GM23338 (cell line): ENCODE measurements around the gene MPRIP. TPM values are rescaled to one million over a fixed set of nuclear protein-coding genes. Genes with fewer than 3 reads are reported as not detected.

Source experiments
- ATAC-seq: fragments of 200-7000 bp; cut with Tn5 transposase; 3 replicates; pipeline ENCODE4 v1.9.1; 2020
- DNase-seq: peaks from one replicate; pipeline ENCODE4 v3.0.0-alpha.2; 2015; ENCODE audit warnings: low spot score
- H2AFZ ChIP-seq: fragments of 200-600 bp; sonication (generic); 2 replicates; pipeline ENCODE4 v1.8.0; 2016; ENCODE audit warnings: antibody characterized with exemption, mild to moderate bottlenecking, moderate library complexity
- H3F3A ChIP-seq: fragments of 200-600 bp; sonication (generic); replicated peaks from 2 replicates; pipeline ENCODE4 v1.8.0; 2017; ENCODE audit warnings: antibody characterized with exemption, mixed run types, low read depth
- H3K27ac ChIP-seq: fragments of 200-600 bp; sonication (generic); 2 replicates; pipeline ENCODE4 v1.6.1; 2016; ENCODE audit warnings: low read depth
- H3K27me3 ChIP-seq: fragments of 200-600 bp; sonication (generic); 2 replicates; pipeline ENCODE4 v1.8.0; 2016; ENCODE audit warnings: mild to moderate bottlenecking, mixed run types, moderate library complexity; ENCODE audit not compliant: insufficient read depth
- H3K36me3 ChIP-seq: fragments of 200-600 bp; sonication (generic); 2 replicates; pipeline ENCODE4 v1.8.0; 2016; ENCODE audit warnings: mild to moderate bottlenecking; ENCODE audit not compliant: insufficient read depth
- H3K4me1 ChIP-seq: fragments of 200-600 bp; sonication (generic); 2 replicates; pipeline ENCODE4 v1.8.0; 2016; ENCODE audit warnings: mild to moderate bottlenecking, moderate library complexity; ENCODE audit not compliant: insufficient read depth
- H3K4me2 ChIP-seq: fragments of 200-600 bp; sonication (generic); 2 replicates; pipeline ENCODE4 v1.7.1; 2017; ENCODE audit warnings: mixed run types
- H3K4me3 ChIP-seq: fragments of 200-600 bp; sonication (generic); 2 replicates; pipeline ENCODE4 v1.6.1; 2016; ENCODE audit warnings: mixed run types
- H3K79me2 ChIP-seq: fragments of 200-600 bp; sonication (generic); replicated peaks from 2 replicates; pipeline ENCODE4 v1.8.0; 2017; ENCODE audit warnings: mild to moderate bottlenecking; ENCODE audit not compliant: insufficient read depth
- H3K9me2 ChIP-seq: fragments of 200-600 bp; sonication (generic); 2 replicates; pipeline ENCODE4 v1.8.0; 2017; ENCODE audit not compliant: insufficient read depth
- H4K20me1 ChIP-seq: fragments of 200-600 bp; sonication (generic); replicated peaks from 2 replicates; pipeline ENCODE4 v1.8.0; 2017; ENCODE audit warnings: mild to moderate bottlenecking; ENCODE audit not compliant: insufficient read depth
- H3K27ac Mint-ChIP-seq: 2 replicates; pipeline ENCODE4 v1.8.0; 2020; ENCODE audit warnings: inconsistent platforms, mild to moderate bottlenecking, moderate library complexity, mixed read lengths
- H3K27me3 Mint-ChIP-seq: 3 replicates; pipeline ENCODE4 v1.8.0; 2022; ENCODE audit warnings: low read depth, mild to moderate bottlenecking, moderate library complexity, mixed read lengths, inconsistent platforms; ENCODE audit not compliant: insufficient read depth, poor library complexity
- H3K36me3 Mint-ChIP-seq: 3 replicates; pipeline ENCODE4 v1.8.0; 2021; ENCODE audit warnings: low read depth, mild to moderate bottlenecking, inconsistent platforms, moderate library complexity, mixed read lengths
- H3K4me1 Mint-ChIP-seq: 3 replicates; pipeline ENCODE4 v1.8.0; 2020; ENCODE audit warnings: mild to moderate bottlenecking, inconsistent platforms, mixed read lengths
- H3K4me3 Mint-ChIP-seq: 3 replicates; pipeline ENCODE4 v1.8.0; 2021; ENCODE audit warnings: moderate library complexity, mild to moderate bottlenecking, inconsistent platforms, mixed read lengths
- H3K9me3 Mint-ChIP-seq: 3 replicates; pipeline ENCODE4 v1.8.0; 2020; ENCODE audit warnings: moderate library complexity, mild to moderate bottlenecking, inconsistent platforms, mixed read lengths
- ETS1 ChIP-seq: IDR thresholded peaks from 2 replicates; pipeline ENCODE4 v1.6.1; 2016; ENCODE audit warnings: antibody characterized with exemption
- EZH2 ChIP-seq: fragments of 200-600 bp; sonication (generic); IDR thresholded peaks from one replicate; pipeline ENCODE4 v1.8.0; 2017; ENCODE audit warnings: antibody characterized with exemption, mild to moderate bottlenecking, low read depth; ENCODE audit not compliant: unreplicated experiment
- EZH2phosphoT487 ChIP-seq: fragments of 200-600 bp; sonication (generic); IDR thresholded peaks from one replicate; pipeline ENCODE4 v1.8.1; 2018; ENCODE audit warnings: antibody characterized with exemption; ENCODE audit not compliant: unreplicated experiment
- JUNB ChIP-seq: IDR thresholded peaks from one replicate; pipeline ENCODE4 v1.6.1; 2016; ENCODE audit warnings: antibody characterized with exemption; ENCODE audit not compliant: unreplicated experiment
- NANOG ChIP-seq: IDR thresholded peaks from 2 replicates; pipeline ENCODE4 v1.6.1; 2016; ENCODE audit warnings: antibody characterized with exemption, borderline replicate concordance
- REST ChIP-seq: IDR thresholded peaks from one replicate; pipeline ENCODE4 v1.6.1; 2018; ENCODE audit warnings: antibody characterized with exemption; ENCODE audit not compliant: unreplicated experiment
- STAT1 ChIP-seq: IDR thresholded peaks from one replicate; pipeline ENCODE4 v1.6.1; 2016; ENCODE audit warnings: antibody characterized with exemption; ENCODE audit not compliant: unreplicated experiment
- ZNF331 ChIP-seq: fragments of 250-450 bp; sonication (Bioruptor Pico); IDR thresholded peaks from 2 replicates; pipeline ENCODE4 v1.5.0; 2020; ENCODE audit warnings: low read depth, mild to moderate bottlenecking, moderate library complexity
- ZNF462 ChIP-seq: fragments of 250-450 bp; sonication (Bioruptor Pico); IDR thresholded peaks from 2 replicates; pipeline ENCODE4 v1.5.0; 2020; ENCODE audit warnings: mild to moderate bottlenecking, moderate library complexity
- polyA plus RNA-seq: library from polyadenylated mRNA; unstranded; fragments of >200 nt; fragmentation: Nextera tagmentation; extraction: Ambion mirVana; gene quantifications from 2 replicates; pipeline ENCODE4 v1.2.1, GENCODE V29; 2016
- total RNA-seq: library from RNA; depleted of rRNA; stranded (reverse); fragments of >200 nt; shearing (Covaris generic); gene quantifications from 2 replicates; pipeline ENCODE4 v1.2.3, GENCODE V29; 2014

MPRIP gene
- total and polyA plus RNA-seq, 2 experiments from 2014 or later: 39.3 to 113 TPM

- Histone ChIP-seq H3K4me3 (no peak overlapping the region), H2AFZ (no peak overlapping the region), H3F3A (no peaks in the 10 kb centered on the region), H3K4me2 (no peak overlapping the region), H4K20me1 (no peaks in the 10 kb centered on the region; the same call in 1 of the 2 replicates), H3K9me2 (no peaks in the 10 kb centered on the region), H3K79me2 (no peaks in the 10 kb centered on the region), H3K27me3 (no peaks in the 10 kb centered on the region), H3K36me3 (peaks cover 3% of the 10 kb centered on the region; the same call in 1 of the 2 replicates), H3K27ac (no peak overlapping the region), H3K4me1 (no peaks in the 10 kb centered on the region)
- Mint-ChIP-seq H3K36me3 (peaks cover 37% of the 10 kb centered on the region), H3K9me3 (no peaks in the 10 kb centered on the region), H3K4me1 (peaks cover 9% of the 10 kb centered on the region), H3K27me3 (peaks cover 16% of the 10 kb centered on the region), H3K27ac (peak overlapping the region; percentile 61), H3K4me3 (no peak overlapping the region)
- TF ChIP-seq JUNB: no peak
- no peak for TF ChIP-seq NANOG
- TF ChIP-seq EZH2: no peak
- no peak for TF ChIP-seq ZNF331 (CRISPR knock-in tag)
- TF ChIP-seq REST: no peak
- TF ChIP-seq EZH2phosphoT487: no peak
- no peak for TF ChIP-seq STAT1
- TF ChIP-seq ZNF462 (CRISPR knock-in tag): no peak
- no peak for TF ChIP-seq ETS1
- no peak for DNase-seq
- ATAC-seq: no peak
These were observed 125.1 kb downstream of the MPRIP start for GRCh38 chr17:17167356-17167755.
